GM23248 (cell line): ENCODE measurements around the gene ZFP64.

Experiments used
- EZH2 ChIP-seq: fragments of 200-600 bp; sonication (generic); IDR thresholded peaks from 2 replicates; pipeline ENCODE4 v1.6.1; 2018; ENCODE audit warnings: antibody characterized with exemption, mild to moderate bottlenecking; ENCODE audit not compliant: insufficient read depth, poor library complexity, severe bottlenecking
- EZH2phosphoT487 ChIP-seq: fragments of 200-600 bp; sonication (generic); IDR thresholded peaks from 2 replicates; pipeline ENCODE4 v1.6.1; 2018; ENCODE audit warnings: antibody characterized with exemption, moderate library complexity, mild to moderate bottlenecking, low read depth; ENCODE audit not compliant: insufficient read depth

DNA sequence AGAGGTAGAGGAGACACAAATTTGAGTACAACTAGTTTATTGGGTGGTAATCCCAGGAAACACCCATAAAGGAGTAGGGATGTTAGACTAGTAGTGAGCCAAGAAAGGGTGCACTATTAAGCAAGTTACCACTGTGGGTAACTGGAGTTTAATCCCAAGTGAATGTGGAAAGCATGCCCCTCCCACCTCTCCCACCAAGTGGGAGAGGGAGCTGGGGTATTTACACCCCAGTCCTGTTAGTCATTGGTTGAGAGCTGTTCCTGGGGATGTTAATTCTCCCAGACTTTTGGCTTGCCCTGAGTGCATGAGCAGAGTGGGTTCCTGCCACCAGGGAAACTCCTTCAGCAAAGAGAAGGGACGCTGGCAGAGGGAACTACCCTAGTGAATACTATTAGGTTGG, 49.2 kb upstream of the ZFP64 start:
- TF ChIP-seq EZH2, result no peak
- no peak for TF ChIP-seq EZH2phosphoT487
